ENCODE data around the gene MBTPS2.

MBTPS2 gene

GRCh38 chrX:21839334-21840192 is at the start of gene MBTPS2:
TSS of gene MBTPS2 (plus strand) at chrX:21839617. CDS start at chrX:21839735, 118 bp downstream.
- no peaks in the 10 kb centered on the region for H3K36me3 ChIP-seq (ENCODE audit: control insufficient read depth, low read depth, low read length)
- peaks cover 5% of the 10 kb centered on the region for H3K4me1 ChIP-seq (ENCODE audit: control insufficient read depth, low read depth, low read length)
- H3K27me3 ChIP-seq (ENCODE audit: control insufficient read depth, insufficient read depth, low read length), result no peaks in the 10 kb centered on the region
- H3K27ac ChIP-seq (ENCODE audit: low read length), result peak within 1 kb of the TSS; percentile 35
- H3K9me3 ChIP-seq (ENCODE audit: control insufficient read depth, low read depth, low read length), result peaks cover 15% of the 10 kb centered on the region
- H3K9ac ChIP-seq (ENCODE audit: low read length), result peak within 1 kb of the TSS; percentile 73
- H3K4me3 ChIP-seq (ENCODE audit: low read length), result peak within 1 kb of the TSS; percentile 57

GRCh38 chrX:21798677-21799219 is 40.7 kb upstream of the MBTPS2 start:
- Histone ChIP-seq H3K27me3 (ENCODE audit: control insufficient read depth, insufficient read depth, low read length) (no peaks in the 10 kb centered on the region), H3K27ac (ENCODE audit: low read length) (no peak overlapping the region), H3K4me3 (ENCODE audit: low read length) (no peak overlapping the region), H3K9ac (ENCODE audit: low read length) (no peak overlapping the region), H3K9me3 (ENCODE audit: control insufficient read depth, low read depth, low read length) (peaks cover 15% of the 10 kb centered on the region), H3K36me3 (ENCODE audit: control insufficient read depth, low read depth, low read length) (no peaks in the 10 kb centered on the region), H3K4me1 (ENCODE audit: control insufficient read depth, low read depth, low read length) (no peaks in the 10 kb centered on the region)

- no peak overlapping the region for H3K27ac ChIP-seq (ENCODE audit: low read length)
- no peaks in the 10 kb centered on the region for H3K4me1 ChIP-seq (ENCODE audit: control insufficient read depth, low read depth, low read length)
- no peaks in the 10 kb centered on the region for H3K36me3 ChIP-seq (ENCODE audit: control insufficient read depth, low read depth, low read length)
- no peak overlapping the region for H3K4me3 ChIP-seq (ENCODE audit: low read length)
- H3K9ac ChIP-seq (ENCODE audit: low read length), result no peak overlapping the region
- H3K27me3 ChIP-seq (ENCODE audit: control insufficient read depth, insufficient read depth, low read length), result no peaks in the 10 kb centered on the region
- peaks cover 15% of the 10 kb centered on the region for H3K9me3 ChIP-seq (ENCODE audit: control insufficient read depth, low read depth, low read length)
Measured at GRCh38 chrX:21799767-21800166, 39.6 kb upstream of the MBTPS2 start.

- H3K9ac ChIP-seq (ENCODE audit: low read length), result no peak overlapping the region
- no peaks in the 10 kb centered on the region for H3K4me1 ChIP-seq (ENCODE audit: control insufficient read depth, low read depth, low read length)
- H3K36me3 ChIP-seq (ENCODE audit: control insufficient read depth, low read depth, low read length), result no peaks in the 10 kb centered on the region
- H3K27me3 ChIP-seq (ENCODE audit: control insufficient read depth, insufficient read depth, low read length), result no peaks in the 10 kb centered on the region
- peaks cover 15% of the 10 kb centered on the region for H3K9me3 ChIP-seq (ENCODE audit: control insufficient read depth, low read depth, low read length)
- no peak overlapping the region for H3K4me3 ChIP-seq (ENCODE audit: low read length)
- no peak overlapping the region for H3K27ac ChIP-seq (ENCODE audit: low read length)
Measured at GRCh38 chrX:21800344-21800770, 39.1 kb upstream of the MBTPS2 start.

- H3K36me3 ChIP-seq (ENCODE audit: control insufficient read depth, low read depth, low read length), result no peaks in the 10 kb centered on the region
- no peak overlapping the region for H3K27ac ChIP-seq (ENCODE audit: low read length)
Measured at GRCh38 chrX:21802054-21802670, 37.3 kb upstream of the MBTPS2 start.

GRCh38 chrX:21802839-21803238 is 36.6 kb upstream of the MBTPS2 start:
- peaks cover 4% of the 10 kb centered on the region for H3K9me3 ChIP-seq (ENCODE audit: control insufficient read depth, low read depth, low read length)
- H3K27me3 ChIP-seq (ENCODE audit: control insufficient read depth, insufficient read depth, low read length), result no peaks in the 10 kb centered on the region
- no peak overlapping the region for H3K27ac ChIP-seq (ENCODE audit: low read length)
- H3K9ac ChIP-seq (ENCODE audit: low read length), result no peak overlapping the region
- H3K4me1 ChIP-seq (ENCODE audit: control insufficient read depth, low read depth, low read length), result no peaks in the 10 kb centered on the region
- H3K4me3 ChIP-seq (ENCODE audit: low read length), result no peak overlapping the region
- no peaks in the 10 kb centered on the region for H3K36me3 ChIP-seq (ENCODE audit: control insufficient read depth, low read depth, low read length)

More at GRCh38 chrX:21802054-21802670, 37.3 kb upstream of the MBTPS2 start:
- no peaks in the 10 kb centered on the region for H3K27me3 ChIP-seq (ENCODE audit: control insufficient read depth, insufficient read depth, low read length)
- H3K4me1 ChIP-seq (ENCODE audit: control insufficient read depth, low read depth, low read length), result no peaks in the 10 kb centered on the region
- H3K9me3 ChIP-seq (ENCODE audit: control insufficient read depth, low read depth, low read length), result peaks cover 8% of the 10 kb centered on the region
- H3K9ac ChIP-seq (ENCODE audit: low read length), result no peak overlapping the region
- no peak overlapping the region for H3K4me3 ChIP-seq (ENCODE audit: low read length)

- H3K4me3 ChIP-seq (ENCODE audit: low read length), result no peak overlapping the region
- peaks cover 7% of the 10 kb centered on the region for H3K9me3 ChIP-seq (ENCODE audit: control insufficient read depth, low read depth, low read length)
- H3K27me3 ChIP-seq (ENCODE audit: control insufficient read depth, insufficient read depth, low read length), result no peaks in the 10 kb centered on the region
- no peaks in the 10 kb centered on the region for H3K4me1 ChIP-seq (ENCODE audit: control insufficient read depth, low read depth, low read length)
- no peaks in the 10 kb centered on the region for H3K36me3 ChIP-seq (ENCODE audit: control insufficient read depth, low read depth, low read length)
- H3K9ac ChIP-seq (ENCODE audit: low read length), result no peak overlapping the region
- H3K27ac ChIP-seq (ENCODE audit: low read length), result no peak overlapping the region
Measured at GRCh38 chrX:21806691-21807090, 32.7 kb upstream of the MBTPS2 start.

GRCh38 chrX:21811832-21812231 is 27.6 kb upstream of the MBTPS2 start:
- Histone ChIP-seq H3K36me3 (ENCODE audit: control insufficient read depth, low read depth, low read length) (no peaks in the 10 kb centered on the region), H3K27me3 (ENCODE audit: control insufficient read depth, insufficient read depth, low read length) (no peaks in the 10 kb centered on the region), H3K4me1 (ENCODE audit: control insufficient read depth, low read depth, low read length) (peaks cover 19% of the 10 kb centered on the region), H3K9me3 (ENCODE audit: control insufficient read depth, low read depth, low read length) (peaks cover 12% of the 10 kb centered on the region), H3K4me3 (ENCODE audit: low read length) (no peak overlapping the region), H3K27ac (ENCODE audit: low read length) (no peak overlapping the region), H3K9ac (ENCODE audit: low read length) (no peak overlapping the region)

- peaks cover 19% of the 10 kb centered on the region for H3K4me1 ChIP-seq (ENCODE audit: control insufficient read depth, low read depth, low read length)
- no peak overlapping the region for H3K27ac ChIP-seq (ENCODE audit: low read length)
- H3K9ac ChIP-seq (ENCODE audit: low read length), result no peak overlapping the region
- H3K4me3 ChIP-seq (ENCODE audit: low read length), result no peak overlapping the region
- H3K9me3 ChIP-seq (ENCODE audit: control insufficient read depth, low read depth, low read length), result peaks cover 12% of the 10 kb centered on the region
- H3K27me3 ChIP-seq (ENCODE audit: control insufficient read depth, insufficient read depth, low read length), result no peaks in the 10 kb centered on the region
- H3K36me3 ChIP-seq (ENCODE audit: control insufficient read depth, low read depth, low read length), result no peaks in the 10 kb centered on the region
Measured at GRCh38 chrX:21812628-21813027, 26.8 kb upstream of the MBTPS2 start.

- Histone ChIP-seq H3K9me3 (ENCODE audit: control insufficient read depth, low read depth, low read length) (peaks cover 15% of the 10 kb centered on the region), H3K27ac (ENCODE audit: low read length) (peak overlapping the region; percentile 19), H3K4me1 (ENCODE audit: control insufficient read depth, low read depth, low read length) (peaks cover 19% of the 10 kb centered on the region), H3K27me3 (ENCODE audit: control insufficient read depth, insufficient read depth, low read length) (no peaks in the 10 kb centered on the region), H3K36me3 (ENCODE audit: control insufficient read depth, low read depth, low read length) (no peaks in the 10 kb centered on the region), H3K9ac (ENCODE audit: low read length) (no peak overlapping the region), H3K4me3 (ENCODE audit: low read length) (no peak overlapping the region)
Measured at GRCh38 chrX:21813612-21814368, 25.6 kb upstream of the MBTPS2 start.

GRCh38 chrX:21816136-21816535 is 23.3 kb upstream of the MBTPS2 start:
- Histone ChIP-seq H3K27me3 (ENCODE audit: control insufficient read depth, insufficient read depth, low read length) (no peaks in the 10 kb centered on the region), H3K9ac (ENCODE audit: low read length) (no peak overlapping the region), H3K9me3 (ENCODE audit: control insufficient read depth, low read depth, low read length) (peaks cover 16% of the 10 kb centered on the region), H3K4me3 (ENCODE audit: low read length) (no peak overlapping the region), H3K4me1 (ENCODE audit: control insufficient read depth, low read depth, low read length) (peaks cover 19% of the 10 kb centered on the region), H3K36me3 (ENCODE audit: control insufficient read depth, low read depth, low read length) (no peaks in the 10 kb centered on the region), H3K27ac (ENCODE audit: low read length) (no peak overlapping the region)
